Heart right ventricle (tissue), 16 donors: ENCODE data around the gene MCRS1. TPM values are rescaled to one million over a fixed set of nuclear protein-coding genes. Genes with fewer than 3 reads are reported as not detected.

Source experiments
- ATAC-seq, 8 donors: fragments of 200-7000 bp; cut with Tn5 transposase; one replicate each; pipeline ENCODE4 v1.9.1; 2020; ENCODE audit warnings: mild to moderate bottlenecking in 8 of 8, moderate library complexity in 8 of 8, moderate number of reproducible peaks in 1 of 8
- DNase-seq, 2 donors: peaks; one replicate each; pipeline ENCODE4 v3.0.0-alpha.2; 2020
- H3K27ac ChIP-seq, 10 donors: fragments of 200-600 bp; sonication (generic) in 2 of 10; one replicate each; pipeline versions ENCODE4 v1.5.0 to v1.8.0; 2020 to 2022; ENCODE audit warnings: mild to moderate bottlenecking in 3 of 10
- H3K27me3 ChIP-seq, 7 donors: fragments of 200-600 bp; one replicate each; pipeline ENCODE4 v1.8.0; 2021 to 2022; ENCODE audit warnings: mild to moderate bottlenecking in 2 of 7
- H3K36me3 ChIP-seq, 9 donors: fragments of 200-600 bp; sonication (generic) in 1 of 9; one replicate each; pipeline versions ENCODE4 v1.5.0 to v1.8.0; 2020 to 2022; ENCODE audit warnings: mild to moderate bottlenecking in 2 of 9
- H3K4me1 ChIP-seq, 9 donors: fragments of 200-600 bp; sonication (generic) in 1 of 9; one replicate each; pipeline versions ENCODE4 v1.5.0 to v1.8.0; 2020 to 2022; ENCODE audit warnings: mild to moderate bottlenecking in 4 of 9
- H3K4me3 ChIP-seq, 10 donors: fragments of 200-600 bp; sonication (generic) in 2 of 10; one replicate each; pipeline versions ENCODE4 v1.5.0 to v1.8.0; 2020 to 2022; ENCODE audit warnings: mild to moderate bottlenecking in 7 of 10, moderate library complexity in 2 of 10
- H3K9me3 ChIP-seq, 11 donors: fragments of 200-600 bp in 10 of 11; sonication (generic) in 2 of 11; one replicate each; pipeline versions ENCODE4 v1.5.0 to v1.8.0; 2013 to 2022; ENCODE audit warnings: mild to moderate bottlenecking in 2 of 11, control low read depth in 1 of 11, moderate library complexity in 1 of 11
- CTCF ChIP-seq, 9 donors: fragments of 200-600 bp; sonication (generic) in 2 of 9; IDR thresholded peaks; one replicate each; pipeline versions ENCODE4 v1.5.0 to v1.8.0; 2021 to 2022; ENCODE audit warnings: antibody characterized with exemption in 9 of 9, mild to moderate bottlenecking in 5 of 9, moderate library complexity in 1 of 9
- WGBS, 2 donors: extraction: QIAGEN DNeasy Blood & Tissue Kit; methylation state at CpG; one replicate each; pipeline ENCODE4 v1.1.7; 2013; ENCODE audit warnings: inconsistent platforms in 1 of 2; 5-methylcytosine and 5-hydroxymethylcytosine counted together
- intact Hi-C, 10 donors: fragments of 100-400 bp; cut with DNase I; formaldehyde crosslinking; loops; one replicate each; pipeline versions ENCODE4 v1.11.1 to v1.14.2; 2022
- polyA plus RNA-seq, 2 donors: library from polyadenylated mRNA; stranded (reverse); fragments of 200-250 nt; gene quantifications; one replicate each; pipeline ENCODE4 v1.2.3, GENCODE V29; 2013
- total RNA-seq, 10 donors: library from RNA; stranded (reverse); fragmentation: NEBNext Ultra II Directional in 3 of 10; extraction: Animal tissue kit (Norgen Biotek cat#: 25700) in 3 of 10; gene quantifications; one replicate each; pipeline versions ENCODE4 v1.2.1 to v1.2.4, GENCODE V29; 2021 to 2023
- donor health status: Arrhythmogenic right ventricular cardiomyopathy.
- donor health status: ischemic (EF 13 %, LVEDD 7.1; RV severe dilation, severe dysfunction).
- donor health status: healthy with polysubstance abuse.
- donor health status: DM: no; HTN: yes; CAD: no.
- donor health status: DM: no; HTN: no; CAD: no.
- donor health status: ischemic (EF 25% LVEDD 6.9; RV normal size, moderate dysfunction).
- donor health status: ischemic (EF 25% LVEDD 5.7; RV mildly dilated, moderate dysfunction).
- donor health status: healthy.
- donor health status: DM: yes; HTN: yes; CAD: no.
- donor health status: Ischemic cardiomyopathy.
- donor health status: ischemic (EF 35%, LVEDD 5.7; RV mildly dilated, moderate dysfunction).
- donor health status: nonischemic (EF 11% LVEDD 7.7; RV severe dilation, severe dysfunction).
- donor health status: DM: yes; HTN: yes; CAD: no.
- donor health status: PGD.
- donor health status: ischemic (EF 29% LVEDD 5.4; RV normal size, mild dysfunction).
- donor health status: nonischemic (EF 23%, LVEDD 6.1; RV moderate dilation, normal function).

The MCRS1 gene
- total and polyA plus RNA-seq, 12 donors = 72.6 to 118 (median 82.2) TPM

GRCh38 chr12:49577589-49578315 is 9.8 kb upstream of the MCRS1 start:
- no peak for DNase-seq
- H3K36me3 ChIP-seq = peaks cover 0 to 39% (median 6%) of the 10 kb centered on the region in 9 donors
- H3K4me1 ChIP-seq = peaks cover 2 to 25% (median 19%) of the 10 kb centered on the region in 9 donors
- 51 to 62% methylated on average over 9 of the region's 9 CpGs for WGBS, 2 donors
- no peaks in the 10 kb centered on the region for H3K27me3 ChIP-seq
- H3K4me3 ChIP-seq = no peak overlapping the region
- intact Hi-C loops = loop anchor here in 1 of 10 donors (5.0 kb wide), 1 partner anchor 215 kb away; no protein-coding TSS in a partner anchor
- H3K9me3 ChIP-seq = no peaks in the 10 kb centered on the region
- ATAC-seq = no peak
- TF ChIP-seq CTCF (IDR thresholded peaks at IDR 0.05) = no peak
- H3K27ac ChIP-seq = peak overlapping the region in 1 of 10 donors; percentile 15

DNA sequence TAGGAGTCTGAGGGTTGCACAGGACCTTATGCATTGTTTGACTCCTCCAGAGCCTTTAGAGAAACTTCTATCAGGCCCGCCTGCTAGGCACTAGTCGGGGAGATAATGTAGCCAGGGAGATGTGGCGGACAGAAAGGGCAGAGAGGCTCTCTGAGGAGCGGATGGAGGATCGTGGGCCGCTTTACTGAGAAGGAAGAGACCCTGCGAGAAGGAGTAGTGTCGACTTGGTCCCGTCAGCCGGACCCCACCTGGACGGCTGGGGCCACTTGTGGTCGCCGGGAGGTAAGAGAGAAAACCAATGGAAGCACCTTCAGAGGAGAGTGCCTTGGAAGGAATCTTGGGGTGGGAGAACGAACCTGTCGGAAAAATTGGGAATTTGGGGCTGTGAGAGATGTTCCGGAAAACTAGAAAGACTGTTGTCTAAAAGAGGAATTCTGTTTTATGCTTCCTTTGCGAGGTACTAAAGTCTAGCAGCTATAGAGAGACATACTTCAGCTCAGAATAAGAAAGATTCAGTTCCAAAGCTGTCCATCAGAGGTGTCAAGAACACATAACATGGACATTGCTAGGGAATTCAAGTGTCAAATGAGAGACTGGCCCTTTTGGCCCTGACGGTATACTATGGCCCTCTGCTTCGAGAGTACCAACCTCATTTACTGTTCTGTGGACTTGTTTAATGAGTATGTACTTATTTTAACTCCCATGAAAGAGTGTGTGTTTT is 660 bp upstream of the MCRS1 start:
- 1 to 2% methylated on average over 19 of the region's 19 CpGs for WGBS, 2 donors
- H3K4me1 ChIP-seq = peaks cover 15 to 67% (median 46%) of the 10 kb centered on the region in 9 donors
- ATAC-seq = peak in 1 of 8 donors; percentile 22
- peak overlapping the region; percentile 65 to 98 (median 94) for H3K27ac ChIP-seq
- no peaks in the 10 kb centered on the region for H3K27me3 ChIP-seq
- H3K4me3 ChIP-seq = peak overlapping the region; percentile 61 to 97 (median 86)
- DNase-seq = no peak
- H3K36me3 ChIP-seq = peaks cover 0 to 35% (median 13%) of the 10 kb centered on the region in 9 donors
- intact Hi-C loops = loop anchor here in 1 of 10 donors (5.0 kb wide), 1 partner anchor 506 kb away; the partner anchor contains the start of gene KMT2D
- TF ChIP-seq CTCF (IDR thresholded peaks at IDR 0.05) = no peak
- H3K9me3 ChIP-seq = no peaks in the 10 kb centered on the region

DNA sequence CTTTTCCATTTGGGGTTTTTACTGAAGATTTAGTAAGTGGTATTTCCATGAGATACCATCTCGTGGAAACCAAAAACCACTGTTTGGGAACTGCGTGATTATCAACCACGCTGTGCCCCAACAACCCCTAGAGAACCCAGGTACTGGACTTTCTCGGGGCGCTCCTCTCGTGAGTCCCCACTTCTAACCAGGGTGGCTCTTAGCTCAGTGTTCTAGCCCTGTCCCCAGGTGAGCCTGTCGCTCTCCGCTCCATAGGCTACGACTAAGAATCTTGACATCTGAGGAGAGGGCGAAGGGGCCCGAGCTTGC is 686 bp downstream of the MCRS1 start:
- TF ChIP-seq CTCF (IDR thresholded peaks at IDR 0.05) = no peak
- no peak for DNase-seq
- H3K27ac ChIP-seq = peak overlapping the region; percentile 65 to 98 (median 94)
- WGBS, 2 donors = 6 to 10% methylated on average over 11 of the region's 11 CpGs
- no peaks in the 10 kb centered on the region for H3K27me3 ChIP-seq
- H3K9me3 ChIP-seq = no peaks in the 10 kb centered on the region
- H3K4me3 ChIP-seq = peak overlapping the region; percentile 61 to 97 (median 86)
- intact Hi-C loops = loop anchor here in 1 of 10 donors (5.0 kb wide), 1 partner anchor 505 kb away; the partner anchor contains the start of gene KMT2D
- peaks cover 15 to 67% (median 46%) of the 10 kb centered on the region in 9 donors for H3K4me1 ChIP-seq
- ATAC-seq = peak in 7 of 8 donors; percentile 1 to 12 (median 4)
- peaks cover 0 to 41% (median 26%) of the 10 kb centered on the region in 9 donors for H3K36me3 ChIP-seq

DNA sequence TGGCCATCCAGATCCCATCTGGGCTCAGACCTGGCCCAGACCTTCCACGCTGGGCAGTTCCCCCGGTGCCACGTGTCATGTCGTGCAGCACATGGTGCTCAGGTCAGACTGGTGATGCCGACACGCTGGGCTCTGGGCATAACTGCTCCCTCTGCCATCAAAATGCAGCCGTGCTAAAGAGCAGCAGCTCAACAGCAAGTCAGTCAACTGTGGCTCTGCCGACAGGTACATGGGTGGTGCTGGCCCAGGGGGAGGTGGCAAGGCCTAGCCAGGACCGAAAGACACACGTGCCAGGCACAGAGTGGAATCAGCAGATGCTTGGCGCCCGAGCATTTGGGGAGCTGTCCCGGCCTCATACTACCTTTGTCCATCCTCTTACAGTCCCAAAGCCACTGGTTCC is 1.6 kb downstream of the MCRS1 start:
- DNase-seq = no peak
- TF ChIP-seq CTCF (IDR thresholded peaks at IDR 0.05) = no peak
- H3K36me3 ChIP-seq = peaks cover 0 to 50% (median 34%) of the 10 kb centered on the region in 9 donors
- no peaks in the 10 kb centered on the region for H3K27me3 ChIP-seq
- intact Hi-C loops = loop anchor here in 1 of 10 donors (5.0 kb wide), 1 partner anchor 504 kb away; the partner anchor contains the start of gene KMT2D
- peak overlapping the region in 5 of 10 donors; percentile 61 to 97 (median 86) for H3K4me3 ChIP-seq
- peak overlapping the region; percentile 65 to 98 (median 94) for H3K27ac ChIP-seq
- peaks cover 15 to 67% (median 46%) of the 10 kb centered on the region in 9 donors for H3K4me1 ChIP-seq
- H3K9me3 ChIP-seq = no peaks in the 10 kb centered on the region
- peak in 1 of 8 donors; percentile 4 for ATAC-seq
- WGBS, 2 donors = 92 to 93% methylated on average over 13 of the region's 13 CpGs
